K562 (cell line): ENCODE results near the gene PATE3. TPM values are rescaled to one million over a fixed set of nuclear protein-coding genes. Genes with fewer than 3 reads are reported as not detected.

Source experiments
- ATAC-seq: fragments of 200-7000 bp; cut with Tn5 transposase; 3 replicates; pipeline ENCODE4 v1.9.1; 2020; ENCODE audit warnings: moderate library complexity
- BruUV-seq: library from RNA; stranded (reverse); fragments of 400-500 nt; replicated peaks from 2 replicates; lab custom pipeline; 2021; lab: Mats Ljungman, UMichigan
- CTCF ChIA-PET: fragments of 300-600 bp; formaldehyde crosslinking; extraction: SDS; loops from one replicate; lab custom pipeline; 2021; ENCODE audit warnings: low intra/inter-chr PET ratio; lab: Yijun Ruan, JAX
- POLR2A ChIA-PET: fragments of 300-600, 350-650 bp; sonication (Branson Sonifier 250); formaldehyde crosslinking; extraction: SDS; loops from one replicate; lab custom pipeline; 2021; ENCODE audit warnings: antibody characterized with exemption, inconsistent platforms; lab: Yijun Ruan, JAX
- DNase-seq, 4 experiments: peaks; one replicate each; pipeline versions ENCODE4 v3.0.0 to v3.0.0-alpha.2; 2011 to 2018; ENCODE audit warnings: low spot score in 3 of 4, mixed read lengths in 3 of 4; ENCODE audit errors: extremely low read depth in 1 of 4
- FAIRE-seq: peaks from 2 replicates; lab custom pipeline; 2011; peaks lifted over from hg19 to GRCh38; lab: Jason Lieb, UNC
- H2AFZ ChIP-seq: 2 replicates; pipeline ENCODE4 v1.6.0; 2011; ENCODE audit warnings: low read depth, low read length, control low read depth, inconsistent platforms
- H3K27ac ChIP-seq: fragments of 200-600 bp; 3 replicates; pipeline ENCODE4 v1.8.0; 2011; ENCODE audit warnings: low read depth, mild to moderate bottlenecking, control low read depth, inconsistent platforms, low read length, moderate library complexity, mixed read lengths; ENCODE audit errors: extremely low read depth
- H3K27me3 ChIP-seq, 2 experiments: fragments of 300-600 bp in 1 of 2; 2 replicates in 1 of 2; 3 replicates in 1 of 2; pipeline versions ENCODE4 v1.6.0 to v1.8.0; 2011; ENCODE audit warnings: inconsistent platforms in 2 of 2, low read length in 2 of 2, mild to moderate bottlenecking in 1 of 2, mixed read lengths in 1 of 2, moderate library complexity in 1 of 2; ENCODE audit not compliant: control insufficient read depth in 2 of 2, insufficient read depth in 2 of 2
- H3K36me3 ChIP-seq: fragments of 300-600 bp; 3 replicates; pipeline ENCODE4 v1.8.0; 2011; ENCODE audit warnings: mild to moderate bottlenecking, low read length, inconsistent platforms; ENCODE audit not compliant: control insufficient read depth, insufficient read depth
- H3K4me1 ChIP-seq, 2 experiments: fragments of 200-600 bp in 1 of 2; replicated peaks in 1 of 2; 2 replicates in 1 of 2; 3 replicates in 1 of 2; pipeline versions ENCODE4 v1.5.1 to v1.8.0; 2011; ENCODE audit warnings: inconsistent platforms in 2 of 2, low read length in 2 of 2, mild to moderate bottlenecking in 1 of 2, mixed read lengths in 1 of 2, moderate library complexity in 1 of 2; ENCODE audit not compliant: control insufficient read depth in 2 of 2, insufficient read depth in 2 of 2
- H3K4me2 ChIP-seq: 2 replicates; pipeline ENCODE4 v1.6.1; 2011; ENCODE audit warnings: low read length, control low read depth, inconsistent platforms, mixed read lengths; ENCODE audit not compliant: insufficient read depth
- H3K4me3 ChIP-seq: fragments of 200-600 bp; sonication (generic), shearing (Covaris generic); 2 replicates; pipeline ENCODE4 v1.5.1; 2016; ENCODE audit warnings: control low read depth, inconsistent platforms
- H3K79me2 ChIP-seq: fragments of 200-600 bp; 3 replicates; pipeline ENCODE4 v1.8.0; 2011; ENCODE audit warnings: low read length, inconsistent platforms; ENCODE audit not compliant: control insufficient read depth, insufficient read depth
- H3K9ac ChIP-seq, 2 experiments: 2 replicates each; pipeline versions ENCODE4 v1.6.0 to v1.6.1; 2011; ENCODE audit warnings: low read depth in 2 of 2, low read length in 2 of 2, control low read depth in 1 of 2, inconsistent platforms in 1 of 2, mild to moderate bottlenecking in 1 of 2, mixed read lengths in 1 of 2; ENCODE audit not compliant: insufficient read depth in 1 of 2
- H3K9me1 ChIP-seq: one replicate; pipeline ENCODE4 v1.6.0; 2011; ENCODE audit warnings: inconsistent platforms, mild to moderate bottlenecking, low read length, moderate library complexity; ENCODE audit not compliant: control insufficient read depth, insufficient read depth
- H3K9me3 ChIP-seq: replicated peaks from 2 replicates; pipeline ENCODE4 v1.5.1; 2011; ENCODE audit warnings: low read depth, low read length, inconsistent platforms; ENCODE audit not compliant: control insufficient read depth, insufficient read depth
- H4K20me1 ChIP-seq: replicated peaks from 2 replicates; pipeline ENCODE4 v1.6.1; 2011; ENCODE audit warnings: low read length, inconsistent platforms, mixed read lengths; ENCODE audit not compliant: control insufficient read depth, insufficient read depth
- BDP1 ChIP-seq: IDR thresholded peaks from 3 replicates; pipeline ENCODE4 v1.6.1; 2011; ENCODE audit not compliant: insufficient read length, insufficient read depth
- CBFA2T3 ChIP-seq: fragments of 450-650 bp; IDR thresholded peaks from 2 replicates; pipeline ENCODE4 v1.6.1; 2017
- CC2D1A ChIP-seq: fragments of 450-650 bp; IDR thresholded peaks from 2 replicates; pipeline ENCODE4 v1.6.1; 2017; ENCODE audit warnings: mild to moderate bottlenecking
- CEBPB ChIP-seq: fragments of 450-650 bp; IDR thresholded peaks from 2 replicates; pipeline ENCODE4 v1.6.1; 2016; ENCODE audit warnings: missing genetic modification characterization, missing compliant biosample characterization
- DMBX1 ChIP-seq: fragments of 250-450 bp; sonication (Bioruptor Pico); IDR thresholded peaks from 2 replicates; pipeline ENCODE4 v1.8.0; 2022; ENCODE audit warnings: inconsistent platforms, mild to moderate bottlenecking, moderate library complexity, borderline replicate concordance
- FOSL1 ChIP-seq: fragments of 200-800 bp; sonication (Bioruptor generic); conservative IDR thresholded peaks from 2 replicates; pipeline ENCODE4 v1.6.1; 2016; ENCODE audit warnings: missing genetic modification characterization, missing compliant biosample characterization
- FOXM1 ChIP-seq, 2 experiments: fragments of 450-650 bp in 1 of 2; sonication (generic) in 1 of 2; formaldehyde crosslinking in 1 of 2; IDR thresholded peaks; 2 replicates each; pipeline versions ENCODE4 v1.6.1 to v1.9.0; 2017 to 2022; ENCODE audit warnings: low read depth in 2 of 2, mild to moderate bottlenecking in 2 of 2, missing genetic modification reagents in 1 of 2, moderate library complexity in 1 of 2
- HIVEP1 ChIP-seq: fragments of 250-450 bp; sonication (Bioruptor Pico); IDR thresholded peaks from 2 replicates; pipeline ENCODE4 v1.4.0; 2020; ENCODE audit warnings: mild to moderate bottlenecking
- HMGN3 ChIP-seq: IDR thresholded peaks from 2 replicates; pipeline ENCODE4 v1.6.1; 2011; ENCODE audit warnings: borderline replicate concordance, low read depth, mild to moderate bottlenecking, mixed read lengths, low read length; ENCODE audit not compliant: insufficient read length; ENCODE audit errors: extremely low read depth
- MTA2 ChIP-seq: fragments of 450-650 bp; IDR thresholded peaks from 2 replicates; pipeline ENCODE4 v1.6.1; 2016; ENCODE audit warnings: low read depth
- NFE2L1 ChIP-seq: fragments of 450-650 bp; IDR thresholded peaks from 2 replicates; pipeline ENCODE4 v1.6.1; 2016; ENCODE audit warnings: missing genetic modification characterization, low read depth, mild to moderate bottlenecking, missing compliant biosample characterization, moderate library complexity, borderline replicate concordance
- NR2C1 ChIP-seq, 2 experiments: fragments of 450-650 bp; IDR thresholded peaks; 2 replicates each; pipeline ENCODE4 v1.6.1; 2017; ENCODE audit warnings: mild to moderate bottlenecking in 2 of 2, antibody characterized with exemption in 1 of 2, inconsistent platforms in 1 of 2, missing compliant biosample characterization in 1 of 2, missing genetic modification characterization in 1 of 2
- PCBP2 ChIP-seq: fragments of 200-400 bp; formaldehyde crosslinking; IDR thresholded peaks from 2 replicates; pipeline ENCODE4 v1.6.1; 2018; ENCODE audit warnings: low read length, low read depth, mild to moderate bottlenecking, moderate library complexity; ENCODE audit not compliant: poor library complexity, severe bottlenecking
- SMARCA5 ChIP-seq: fragments of 450-650 bp; IDR thresholded peaks from 2 replicates; pipeline ENCODE4 v1.6.1; 2016
- TCF3 ChIP-seq: sonication (generic); formaldehyde crosslinking; IDR thresholded peaks from 2 replicates; pipeline ENCODE4 v1.4.0; 2020; ENCODE audit warnings: mild to moderate bottlenecking, missing genetic modification reagents
- TEAD1 ChIP-seq, 2 experiments: fragments of 450-650 bp in 1 of 2; sonication (generic) in 1 of 2; formaldehyde crosslinking; IDR thresholded peaks; 2 replicates each; pipeline versions ENCODE4 v1.4.0 to v1.8.0; 2020 to 2022; ENCODE audit warnings: mild to moderate bottlenecking in 2 of 2, missing genetic modification reagents in 1 of 2
- ZNF354B ChIP-seq: fragments of 250-450 bp; sonication (Bioruptor Pico); IDR thresholded peaks from 2 replicates; pipeline ENCODE4 v1.4.0; 2020
- ZNF785 ChIP-seq: fragments of 250-450 bp; sonication (Bioruptor Pico); IDR thresholded peaks from 2 replicates; pipeline ENCODE4 v1.4.0; 2020; ENCODE audit warnings: mild to moderate bottlenecking
- in situ Hi-C: fragments of 300-500 bp; cut with MboI; formaldehyde crosslinking; loops from 4 replicates; pipeline ENCODE4 v1.15.0; 2018; ENCODE audit warnings: inconsistent platforms, mixed read lengths
- intact Hi-C: fragments of 100-400 bp; cut with micrococcal nuclease; formaldehyde crosslinking; loops from 2 replicates; pipeline ENCODE4 v1.14.2; 2022
- polyA plus RNA-seq, 8 experiments: library from polyadenylated mRNA; depleted of rRNA in 4 of 8; stranded (reverse) in 5 of 8; unstranded in 3 of 8; fragments of >200 nt; fragmentation: Nextera tagmentation in 2 of 8; fragmentation: Illumina TruSeq in 1 of 8; extraction: Ambion mirVana in 2 of 8; extraction: Trizol in 1 of 8; gene quantifications; 2 replicates each; pipeline versions ENCODE4 v1.2.1 to v1.2.3, GENCODE V29; 2011 to 2014; ENCODE audit warnings: inconsistent platforms in 1 of 8, missing spikeins in 1 of 8
- total RNA-seq, 7 experiments: library from RNA; depleted of rRNA in 6 of 7; stranded (reverse); fragments of >200 nt in 6 of 7; fragmentation: Illumina TruSeq in 2 of 7; extraction: Trizol in 2 of 7; gene quantifications; 2 replicates each; pipeline versions ENCODE4 v1.2.1 to v1.2.3, GENCODE V29; 2011 to 2021; ENCODE audit warnings: low replicate concordance in 1 of 7
- TF ChIP-seq, protein P1 (sequence below), 2 experiments: IDR thresholded peaks; 2 replicates each; pipeline ENCODE4 v1.6.1; 2012; ENCODE audit warnings: improper control_type of control experiment in 2 of 2, low read depth in 2 of 2, low read length in 2 of 2, borderline replicate concordance in 1 of 2
- TF ChIP-seq, protein P2 (sequence below): fragments of 450-650 bp; IDR thresholded peaks from 2 replicates; pipeline ENCODE4 v1.6.1; 2016; ENCODE audit warnings: low read depth, mild to moderate bottlenecking, moderate library complexity

Gene PATE3
- total and polyA plus RNA-seq, 9 of the 15 experiments (the other 6 are each of a cell fraction or from before 2014, with no cell fraction given), result not detected

GRCh38 chr11:125777309-125777708, 10.6 kb upstream of the PATE3 start (continued):
- TF ChIP-seq, protein P1, sequence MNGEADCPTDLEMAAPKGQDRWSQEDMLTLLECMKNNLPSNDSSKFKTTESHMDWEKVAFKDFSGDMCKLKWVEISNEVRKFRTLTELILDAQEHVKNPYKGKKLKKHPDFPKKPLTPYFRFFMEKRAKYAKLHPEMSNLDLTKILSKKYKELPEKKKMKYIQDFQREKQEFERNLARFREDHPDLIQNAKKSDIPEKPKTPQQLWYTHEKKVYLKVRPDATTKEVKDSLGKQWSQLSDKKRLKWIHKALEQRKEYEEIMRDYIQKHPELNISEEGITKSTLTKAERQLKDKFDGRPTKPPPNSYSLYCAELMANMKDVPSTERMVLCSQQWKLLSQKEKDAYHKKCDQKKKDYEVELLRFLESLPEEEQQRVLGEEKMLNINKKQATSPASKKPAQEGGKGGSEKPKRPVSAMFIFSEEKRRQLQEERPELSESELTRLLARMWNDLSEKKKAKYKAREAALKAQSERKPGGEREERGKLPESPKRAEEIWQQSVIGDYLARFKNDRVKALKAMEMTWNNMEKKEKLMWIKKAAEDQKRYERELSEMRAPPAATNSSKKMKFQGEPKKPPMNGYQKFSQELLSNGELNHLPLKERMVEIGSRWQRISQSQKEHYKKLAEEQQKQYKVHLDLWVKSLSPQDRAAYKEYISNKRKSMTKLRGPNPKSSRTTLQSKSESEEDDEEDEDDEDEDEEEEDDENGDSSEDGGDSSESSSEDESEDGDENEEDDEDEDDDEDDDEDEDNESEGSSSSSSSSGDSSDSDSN (IDR thresholded peaks at IDR 0.05; ENCODE audit: borderline replicate concordance in 1 of 2, low read depth in 2 of 2, low read length in 2 of 2), result no peak
- TF ChIP-seq CEBPB (tag) (no peak), ZNF785 (CRISPR knock-in tag) (no peak), MTA2 (no peak), CBFA2T3 (no peak), HIVEP1 (CRISPR knock-in tag) (no peak), CC2D1A (no peak), NR2C1 (IDR thresholded peaks at IDR 0.05) (no peak), NR2C1 (tag; IDR thresholded peaks at IDR 0.05) (no peak), FOSL1 (tag) (no peak)
- TF ChIP-seq, protein P2, sequence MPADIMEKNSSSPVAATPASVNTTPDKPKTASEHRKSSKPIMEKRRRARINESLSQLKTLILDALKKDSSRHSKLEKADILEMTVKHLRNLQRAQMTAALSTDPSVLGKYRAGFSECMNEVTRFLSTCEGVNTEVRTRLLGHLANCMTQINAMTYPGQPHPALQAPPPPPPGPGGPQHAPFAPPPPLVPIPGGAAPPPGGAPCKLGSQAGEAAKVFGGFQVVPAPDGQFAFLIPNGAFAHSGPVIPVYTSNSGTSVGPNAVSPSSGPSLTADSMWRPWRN, result no peak

DNA sequence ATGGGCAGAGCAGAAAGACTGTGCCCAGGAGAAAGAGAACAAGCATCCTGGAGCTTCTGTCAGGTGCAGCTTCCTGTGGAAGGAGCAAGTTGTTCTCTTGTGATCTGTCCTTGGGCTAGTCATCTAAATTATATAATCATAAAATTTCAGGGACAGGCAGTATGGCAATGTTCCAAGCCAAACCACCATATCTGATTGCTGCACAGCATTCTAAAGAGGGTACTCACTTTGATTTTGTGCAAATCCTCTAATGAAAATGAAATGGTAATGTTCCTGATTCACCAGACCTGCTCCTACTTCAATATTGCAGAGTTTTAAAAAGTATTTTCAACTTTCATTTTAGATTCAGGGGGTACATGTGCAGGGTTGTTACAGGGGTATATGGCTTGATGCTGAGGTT, 9.2 kb upstream of the PATE3 start, which contains the start of gene PATE2:
PATE2 (minus strand) TSS at position 101 of the 400 bp plus-strand sequence; CDS start at position 46, 55 bp downstream.
- intact Hi-C loops (no loop called here), in situ Hi-C loops (no loop called here)
- DNase-seq (no peak), ATAC-seq (no peak), FAIRE-seq (no peak)
- Histone ChIP-seq H3K9ac (no peak within 1 kb of the TSS), H3K9me3 (no peaks in the 10 kb centered on the region), H3K27me3 (no peaks in the 10 kb centered on the region), H3K4me3 (no peak within 1 kb of the TSS), H3K79me2 (no peaks in the 10 kb centered on the region), H4K20me1 (no peaks in the 10 kb centered on the region), H3K4me2 (no peak within 1 kb of the TSS), H2AFZ (no peak within 1 kb of the TSS), H3K36me3 (no peaks in the 10 kb centered on the region), H3K27ac (no peak within 1 kb of the TSS), H3K4me1 (no peaks in the 10 kb centered on the region), H3K9me1 (no peaks in the 10 kb centered on the region)
- no TSS peak for BruUV-seq
- ChIA-PET POLR2A (no interaction called here), CTCF (no interaction called here)
- TF ChIP-seq FOXM1 (IDR thresholded peaks at IDR 0.05; ENCODE audit: low read depth), result no peak
- TF ChIP-seq FOXM1 (CRISPR knock-in tag; IDR thresholded peaks at IDR 0.05; ENCODE audit: low read depth), result no peak
- TF ChIP-seq DMBX1, result no peak
- no peak for TF ChIP-seq PCBP2
- TF ChIP-seq TCF3 (CRISPR knock-in tag), result no peak
- TF ChIP-seq TEAD1 (CRISPR knock-in tag; IDR thresholded peaks at IDR 0.05), result no peak
- TF ChIP-seq NFE2L1 (tag), result no peak
- no peak for TF ChIP-seq HMGN3
- TF ChIP-seq BDP1, result no peak
- TF ChIP-seq ZNF354B (CRISPR knock-in tag), result no peak
- TF ChIP-seq SMARCA5, result no peak
